ENCODE results near the gene SNRPB2. TPM values are rescaled to one million over a fixed set of nuclear protein-coding genes. Genes with fewer than 3 reads are reported as not detected.

SNRPB2 gene
- 120 and 134 TPM in 2 replicates for total RNA-seq (2014; rRNA removed; shearing (Covaris generic))

GRCh38 chr20:16729565-16730460 is at the start of gene SNRPB2:
Gene SNRPB2 (plus strand): TSS chr20:16730026. CDS start chr20:16731703, 1,677 bp downstream.
- DNase-seq (ENCODE audit: low spot score): peak; percentile 97

GRCh38 chr20:16684416-16684815 is 45.4 kb upstream of the SNRPB2 start:
- no peak for DNase-seq (ENCODE audit: low spot score)

GRCh38 chr20:16689906-16690305 is 39.9 kb upstream of the SNRPB2 start:
- no peak for DNase-seq (ENCODE audit: low spot score)

GRCh38 chr20:16691381-16691780 is 38.4 kb upstream of the SNRPB2 start:
- no peak for DNase-seq (ENCODE audit: low spot score)

GRCh38 chr20:16692009-16692408 is 37.8 kb upstream of the SNRPB2 start:
- no peak for DNase-seq (ENCODE audit: low spot score)

- no peak for DNase-seq (ENCODE audit: low spot score)
Observed at GRCh38 chr20:16692442-16692841, 37.4 kb upstream of the SNRPB2 start.

GRCh38 chr20:16693278-16693677 is 36.5 kb upstream of the SNRPB2 start:
- DNase-seq (ENCODE audit: low spot score): no peak

GRCh38 chr20:16694161-16694560 is 35.7 kb upstream of the SNRPB2 start:
- DNase-seq (ENCODE audit: low spot score): no peak

- DNase-seq (ENCODE audit: low spot score): no peak
Observed at GRCh38 chr20:16695628-16696027, 34.2 kb upstream of the SNRPB2 start.

GRCh38 chr20:16699293-16699692 is 30.5 kb upstream of the SNRPB2 start:
- DNase-seq (ENCODE audit: low spot score): no peak

GRCh38 chr20:16701296-16701695 is 28.5 kb upstream of the SNRPB2 start:
- DNase-seq (ENCODE audit: low spot score): no peak

- no peak for DNase-seq (ENCODE audit: low spot score)
Observed at GRCh38 chr20:16703570-16703969, 26.3 kb upstream of the SNRPB2 start.

- no peak for DNase-seq (ENCODE audit: low spot score)
Observed at GRCh38 chr20:16707674-16708073, 22.2 kb upstream of the SNRPB2 start.

GRCh38 chr20:16708602-16709001 is 21.2 kb upstream of the SNRPB2 start:
- DNase-seq (ENCODE audit: low spot score): no peak

- no peak for DNase-seq (ENCODE audit: low spot score)
Observed at GRCh38 chr20:16709017-16709416, 20.8 kb upstream of the SNRPB2 start.

- DNase-seq (ENCODE audit: low spot score): no peak
Observed at GRCh38 chr20:16710781-16711180, 19.0 kb upstream of the SNRPB2 start.

GRCh38 chr20:16711661-16712258 is 18.1 kb upstream of the SNRPB2 start:
- DNase-seq (ENCODE audit: low spot score): no peak

GRCh38 chr20:16712511-16712947 is 17.3 kb upstream of the SNRPB2 start:
- DNase-seq (ENCODE audit: low spot score): no peak

GRCh38 chr20:16713066-16713465 is 16.8 kb upstream of the SNRPB2 start:
- no peak for DNase-seq (ENCODE audit: low spot score)

- no peak for DNase-seq (ENCODE audit: low spot score)
Observed at GRCh38 chr20:16714242-16714641, 15.6 kb upstream of the SNRPB2 start.

GRCh38 chr20:16714751-16715150 is 15.1 kb upstream of the SNRPB2 start:
- DNase-seq (ENCODE audit: low spot score): no peak

- DNase-seq (ENCODE audit: low spot score): no peak
Observed at GRCh38 chr20:16719421-16719820, 10.4 kb upstream of the SNRPB2 start.

GRCh38 chr20:16729080-16729479 is 746 bp upstream of the SNRPB2 start:
- no peak for DNase-seq (ENCODE audit: low spot score)
